Measurements from ENCODE around the gene PEDS1. TPM values are rescaled to one million over a fixed set of nuclear protein-coding genes. Genes with fewer than 3 reads are reported as not detected.
A peak's percentile ranks its signal among the peaks of the same experiment; 100 is the strongest.

The PEDS1 gene
- total RNA-seq, 2 experiments from 2014 or later, result 27.9 to 31.3 TPM

GRCh38 chr20:50194831-50195523, 41.5 kb upstream of the PEDS1 start:
- peaks cover 28% of the 10 kb centered on the region for H3K36me3 Mint-ChIP-seq (ENCODE audit: low read depth)
- H3K9me3 Mint-ChIP-seq, result peaks cover 3% of the 10 kb centered on the region
- DNase-seq, result no peak
- H3K4me1 Mint-ChIP-seq, result peaks cover 37% of the 10 kb centered on the region
- ChIA-PET CTCF (interaction anchor here (1.0 to 2.4 kb wide), 3 partner anchors 13 to 139 kb away, joined by 3 to 6 read pairs (median 4); no protein-coding TSS in a partner anchor), POLR2A (no interaction called here)
- peak overlapping the region; percentile 20 for H3K27ac Mint-ChIP-seq
- H3K4me3 Mint-ChIP-seq, result no peak overlapping the region
- no peaks in the 10 kb centered on the region for H3K27me3 Mint-ChIP-seq

DNA sequence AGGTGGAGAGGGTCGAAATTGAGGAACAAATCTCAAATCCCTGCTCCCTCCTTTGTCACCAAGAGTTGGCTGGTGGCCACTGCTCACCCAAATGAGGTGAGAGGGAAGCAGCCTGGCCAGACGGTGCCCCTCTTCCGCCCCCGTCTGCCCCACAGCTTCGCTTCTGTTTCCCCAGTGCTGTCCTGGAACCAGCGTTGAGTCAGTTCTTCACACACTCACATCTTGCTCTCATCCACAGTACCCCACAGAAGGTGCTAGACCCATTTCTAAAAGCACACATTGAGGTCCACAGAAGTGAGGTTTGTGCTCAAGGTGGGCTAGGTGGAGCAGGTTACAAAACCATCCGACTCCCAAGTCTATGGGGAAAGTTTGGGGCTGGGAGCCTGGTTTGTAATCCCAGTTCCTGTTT, 40.9 kb upstream of the PEDS1 start:
- ChIA-PET POLR2A (no interaction called here), CTCF (interaction anchor here (1.0 to 2.4 kb wide), 3 partner anchors 14 to 140 kb away, joined by 3 to 6 read pairs (median 4); no protein-coding TSS in a partner anchor)
- no peak for DNase-seq
- Mint-ChIP-seq H3K36me3 (ENCODE audit: low read depth) (peaks cover 23% of the 10 kb centered on the region), H3K4me3 (no peak overlapping the region), H3K4me1 (peaks cover 32% of the 10 kb centered on the region), H3K9me3 (peaks cover 1% of the 10 kb centered on the region), H3K27me3 (no peaks in the 10 kb centered on the region), H3K27ac (no peak overlapping the region)

DNA sequence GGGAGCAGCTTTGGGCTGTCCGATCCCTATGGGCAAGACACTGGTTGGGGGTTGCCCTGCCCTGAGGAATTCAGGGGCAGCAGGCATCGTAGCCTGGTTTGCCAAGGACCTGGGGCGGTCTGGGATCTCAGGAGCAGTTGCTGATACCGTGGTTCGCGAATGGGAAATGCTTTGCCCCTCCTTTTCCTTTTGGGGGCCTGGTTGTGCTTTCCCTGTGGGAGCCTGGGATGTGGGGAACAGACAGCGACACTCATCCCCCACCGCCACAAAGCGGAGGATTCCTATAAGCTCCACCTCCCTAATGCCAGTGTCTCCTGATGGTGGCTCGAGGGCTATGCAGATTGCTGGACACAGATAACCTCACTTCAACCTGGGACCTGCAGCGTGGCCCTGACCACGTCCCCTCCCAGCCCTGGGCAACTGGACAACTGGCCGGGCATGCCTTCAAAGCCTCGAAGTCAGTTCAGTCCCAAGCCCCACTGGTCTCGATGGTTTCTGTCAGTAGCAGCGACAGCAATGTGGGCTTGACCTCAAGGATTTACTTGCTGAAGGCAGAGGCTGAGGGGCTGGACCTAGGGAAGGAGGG, 40.4 kb upstream of the PEDS1 start:
- H3K36me3 Mint-ChIP-seq (ENCODE audit: low read depth), result peaks cover 21% of the 10 kb centered on the region
- peaks cover 31% of the 10 kb centered on the region for H3K4me1 Mint-ChIP-seq
- ChIA-PET POLR2A (no interaction called here), CTCF (interaction anchor here (1.0 to 2.4 kb wide), 3 partner anchors 14 to 140 kb away, joined by 3 to 6 read pairs (median 4); no protein-coding TSS in a partner anchor)
- H3K9me3 Mint-ChIP-seq, result no peaks in the 10 kb centered on the region
- H3K27me3 Mint-ChIP-seq, result no peaks in the 10 kb centered on the region
- peak overlapping the region; percentile 96 for H3K4me3 Mint-ChIP-seq
- DNase-seq, result no peak
- peak overlapping the region; percentile 36 for H3K27ac Mint-ChIP-seq

DNA sequence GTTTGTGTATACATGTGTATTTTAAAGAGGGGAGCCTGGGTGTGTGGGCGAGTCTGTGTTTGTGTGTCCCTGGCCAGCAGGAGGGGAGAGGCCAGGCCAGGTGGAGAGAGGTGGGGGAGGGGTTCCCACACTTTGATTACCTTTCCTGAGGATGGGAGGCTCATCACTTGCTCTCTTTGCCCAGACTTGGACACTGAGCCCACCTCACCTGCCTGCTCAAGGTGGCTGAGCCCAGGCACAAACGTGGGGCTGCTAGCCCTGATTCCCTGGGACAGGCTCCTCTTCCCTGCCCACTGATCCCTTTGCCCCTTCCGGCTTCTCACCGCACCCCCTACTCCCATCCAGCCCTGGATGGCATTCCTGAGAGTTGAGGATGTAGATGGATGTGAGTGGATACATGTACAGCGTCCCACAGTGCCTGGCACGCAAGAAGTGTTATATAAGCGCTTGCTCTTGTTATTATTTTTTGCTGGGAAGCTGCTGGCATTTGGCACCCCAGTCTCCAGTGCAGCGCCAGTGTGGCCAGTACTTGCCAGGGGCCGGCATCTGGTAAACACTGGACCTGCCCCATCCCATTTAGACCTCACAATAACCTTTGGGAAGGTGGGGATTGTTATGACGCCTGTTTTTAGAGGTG, 39.8 kb upstream of the PEDS1 start:
- Mint-ChIP-seq H3K27ac (peak overlapping the region; percentile 99), H3K4me1 (peaks cover 31% of the 10 kb centered on the region), H3K9me3 (no peaks in the 10 kb centered on the region), H3K27me3 (no peaks in the 10 kb centered on the region), H3K36me3 (ENCODE audit: low read depth) (peaks cover 21% of the 10 kb centered on the region), H3K4me3 (peak overlapping the region; percentile 96)
- ChIA-PET POLR2A (no interaction called here), CTCF (interaction anchor here (2.4 kb wide), 1 partner anchor 17 kb away, joined by 6 read pairs; no protein-coding TSS in a partner anchor)
- DNase-seq, result no peak

- H3K27ac Mint-ChIP-seq, result peak overlapping the region; percentile 99
- no peaks in the 10 kb centered on the region for H3K9me3 Mint-ChIP-seq
- POLR2A ChIA-PET, result no interaction called here
- H3K36me3 Mint-ChIP-seq (ENCODE audit: low read depth), result peaks cover 21% of the 10 kb centered on the region
- CTCF ChIA-PET, result interaction anchor here (1.3 to 2.6 kb wide), 4 partner anchors 8 to 286 kb away, joined by 3 to 10 read pairs (median 8); no protein-coding TSS in a partner anchor
- H3K27me3 Mint-ChIP-seq, result no peaks in the 10 kb centered on the region
- DNase-seq, result peak; percentile 87
- peaks cover 31% of the 10 kb centered on the region for H3K4me1 Mint-ChIP-seq
- H3K4me3 Mint-ChIP-seq, result peak overlapping the region; percentile 96
Observed at GRCh38 chr20:50192364-50193198, 39.1 kb upstream of the PEDS1 start.

DNA sequence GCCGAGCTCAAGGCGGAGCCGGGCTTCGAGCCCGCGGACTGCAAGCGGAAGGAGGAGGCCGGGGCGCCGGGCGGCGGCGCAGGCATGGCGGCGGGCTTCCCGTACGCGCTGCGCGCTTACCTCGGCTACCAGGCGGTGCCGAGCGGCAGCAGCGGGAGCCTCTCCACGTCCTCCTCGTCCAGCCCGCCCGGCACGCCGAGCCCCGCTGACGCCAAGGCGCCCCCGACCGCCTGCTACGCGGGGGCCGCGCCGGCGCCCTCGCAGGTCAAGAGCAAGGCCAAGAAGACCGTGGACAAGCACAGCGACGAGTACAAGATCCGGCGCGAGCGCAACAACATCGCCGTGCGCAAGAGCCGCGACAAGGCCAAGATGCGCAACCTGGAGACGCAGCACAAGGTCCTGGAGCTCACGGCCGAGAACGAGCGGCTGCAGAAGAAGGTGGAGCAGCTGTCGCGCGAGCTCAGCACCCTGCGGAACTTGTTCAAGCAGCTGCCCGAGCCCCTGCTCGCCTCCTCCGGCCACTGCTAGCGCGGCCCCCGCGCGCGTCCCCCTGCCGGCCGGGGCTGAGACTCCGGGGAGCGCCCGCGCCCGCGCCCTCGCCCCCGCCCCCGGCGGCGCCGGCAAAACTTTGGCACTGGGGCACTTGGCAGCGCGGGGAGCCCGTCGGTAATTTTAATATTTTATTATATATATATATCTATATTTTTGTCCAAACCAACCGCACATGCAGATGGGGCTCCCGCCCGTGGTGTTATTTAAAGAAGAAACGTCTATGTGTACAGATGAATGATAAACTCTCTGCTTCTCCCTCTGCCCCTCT, 38.2 kb upstream of the PEDS1 start:
- Mint-ChIP-seq H3K36me3 (ENCODE audit: low read depth) (peaks cover 21% of the 10 kb centered on the region), H3K9me3 (no peaks in the 10 kb centered on the region), H3K4me3 (peak overlapping the region; percentile 96), H3K27ac (peak overlapping the region; percentile 99), H3K27me3 (no peaks in the 10 kb centered on the region), H3K4me1 (peaks cover 29% of the 10 kb centered on the region)
- POLR2A ChIA-PET, result interaction anchor here (0.7 to 1.1 kb wide), 2 partner anchors 138 to 147 kb away, joined by 3 to 4 read pairs; no protein-coding TSS in a partner anchor
- DNase-seq, result peak; percentile 54
- CTCF ChIA-PET, result interaction anchor here (0.6 to 2.6 kb wide), 10 partner anchors 9 to 433 kb away, joined by 3 to 10 read pairs (median 4); no protein-coding TSS in a partner anchor

DNA sequence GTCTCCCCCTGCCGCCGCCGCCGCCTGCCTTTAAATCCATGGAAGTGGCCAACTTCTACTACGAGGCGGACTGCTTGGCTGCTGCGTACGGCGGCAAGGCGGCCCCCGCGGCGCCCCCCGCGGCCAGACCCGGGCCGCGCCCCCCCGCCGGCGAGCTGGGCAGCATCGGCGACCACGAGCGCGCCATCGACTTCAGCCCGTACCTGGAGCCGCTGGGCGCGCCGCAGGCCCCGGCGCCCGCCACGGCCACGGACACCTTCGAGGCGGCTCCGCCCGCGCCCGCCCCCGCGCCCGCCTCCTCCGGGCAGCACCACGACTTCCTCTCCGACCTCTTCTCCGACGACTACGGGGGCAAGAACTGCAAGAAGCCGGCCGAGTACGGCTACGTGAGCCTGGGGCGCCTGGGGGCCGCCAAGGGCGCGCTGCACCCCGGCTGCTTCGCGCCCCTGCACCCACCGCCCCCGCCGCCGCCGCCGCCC, 37.6 kb upstream of the PEDS1 start:
- Mint-ChIP-seq H3K36me3 (ENCODE audit: low read depth) (peaks cover 20% of the 10 kb centered on the region), H3K27me3 (peaks cover 1% of the 10 kb centered on the region), H3K4me1 (peaks cover 32% of the 10 kb centered on the region), H3K27ac (peak overlapping the region; percentile 82), H3K4me3 (peak overlapping the region; percentile 67), H3K9me3 (no peaks in the 10 kb centered on the region)
- peak; percentile 71 for DNase-seq
- ChIA-PET CTCF (interaction anchor here (0.6 to 2.6 kb wide), 11 partner anchors 10 to 434 kb away, joined by 3 to 10 read pairs (median 4); no protein-coding TSS in a partner anchor), POLR2A (interaction anchor here (0.7 to 1.1 kb wide), 2 partner anchors 138 to 148 kb away, joined by 3 to 4 read pairs; no protein-coding TSS in a partner anchor)

DNA sequence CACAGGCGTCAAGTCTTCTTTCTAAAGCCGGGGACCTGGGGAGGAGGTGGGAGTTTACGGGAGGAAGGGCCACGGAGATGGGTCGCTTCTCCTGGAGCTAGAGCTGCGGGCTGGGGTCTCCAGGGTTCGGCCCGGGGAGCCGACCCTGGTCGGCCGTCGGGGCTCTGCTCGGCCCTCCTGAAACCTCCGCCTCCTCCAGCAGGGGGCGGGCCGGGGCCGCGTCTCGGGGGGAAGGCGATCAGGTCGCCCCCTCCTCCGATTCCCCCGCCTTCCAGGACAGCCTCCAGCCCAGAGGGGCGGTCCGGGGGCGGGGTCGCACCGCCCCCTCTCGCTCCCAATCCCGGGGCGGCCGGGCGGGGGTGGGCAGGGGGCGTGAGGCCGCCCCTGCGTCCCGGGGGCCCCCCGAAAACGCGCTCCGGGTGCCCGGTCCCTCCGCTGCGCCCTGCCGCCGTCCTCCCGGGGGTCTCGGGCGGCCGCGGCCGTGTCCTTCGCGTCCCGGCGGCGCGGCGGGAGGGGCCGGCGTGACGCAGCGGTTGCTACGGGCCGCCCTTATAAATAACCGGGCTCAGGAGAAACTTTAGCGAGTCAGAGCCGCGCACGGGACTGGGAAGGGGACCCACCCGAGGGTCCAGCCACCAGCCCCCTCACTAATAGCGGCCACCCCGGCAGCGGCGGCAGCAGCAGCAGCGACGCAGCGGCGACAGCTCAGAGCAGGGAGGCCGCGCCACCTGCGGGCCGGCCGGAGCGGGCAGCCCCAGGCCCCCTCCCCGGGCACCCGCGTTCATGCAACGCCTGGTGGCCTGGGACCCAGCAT, 36.9 kb upstream of the PEDS1 start, which contains the start of gene CEBPB:
Gene CEBPB (plus strand): TSS at position 580 of the 814 bp plus-strand sequence. CDS start 204 bp downstream, at position 784.
- DNase-seq, result peak; percentile 88
- CTCF ChIA-PET, result interaction anchor here (0.7 to 2.6 kb wide), 12 partner anchors 11 to 380 kb away, joined by 3 to 10 read pairs (median 3); no protein-coding TSS in a partner anchor
- Mint-ChIP-seq H3K9me3 (no peaks in the 10 kb centered on the region), H3K27me3 (peaks cover 8% of the 10 kb centered on the region), H3K27ac (peak within 1 kb of the TSS; percentile 92), H3K36me3 (ENCODE audit: low read depth) (peaks cover 16% of the 10 kb centered on the region), H3K4me3 (peak within 1 kb of the TSS; percentile 81), H3K4me1 (peaks cover 30% of the 10 kb centered on the region)
- POLR2A ChIA-PET, result interaction anchor here (0.7 to 1.1 kb wide), 2 partner anchors 139 to 148 kb away, joined by 3 to 4 read pairs; no protein-coding TSS in a partner anchor

- Mint-ChIP-seq H3K4me1 (peaks cover 24% of the 10 kb centered on the region), H3K4me3 (peak overlapping the region; percentile 47), H3K36me3 (ENCODE audit: low read depth) (peaks cover 15% of the 10 kb centered on the region), H3K27me3 (peaks cover 13% of the 10 kb centered on the region), H3K27ac (peak overlapping the region; percentile 50), H3K9me3 (no peaks in the 10 kb centered on the region)
- DNase-seq, result peak; percentile 30
- ChIA-PET POLR2A (no interaction called here), CTCF (interaction anchor here (0.7 to 2.6 kb wide), 5 partner anchors 24 to 279 kb away, joined by 3 to 10 read pairs (median 3); no protein-coding TSS in a partner anchor)
Observed at GRCh38 chr20:50189681-50190250, 36.2 kb upstream of the PEDS1 start.

DNA sequence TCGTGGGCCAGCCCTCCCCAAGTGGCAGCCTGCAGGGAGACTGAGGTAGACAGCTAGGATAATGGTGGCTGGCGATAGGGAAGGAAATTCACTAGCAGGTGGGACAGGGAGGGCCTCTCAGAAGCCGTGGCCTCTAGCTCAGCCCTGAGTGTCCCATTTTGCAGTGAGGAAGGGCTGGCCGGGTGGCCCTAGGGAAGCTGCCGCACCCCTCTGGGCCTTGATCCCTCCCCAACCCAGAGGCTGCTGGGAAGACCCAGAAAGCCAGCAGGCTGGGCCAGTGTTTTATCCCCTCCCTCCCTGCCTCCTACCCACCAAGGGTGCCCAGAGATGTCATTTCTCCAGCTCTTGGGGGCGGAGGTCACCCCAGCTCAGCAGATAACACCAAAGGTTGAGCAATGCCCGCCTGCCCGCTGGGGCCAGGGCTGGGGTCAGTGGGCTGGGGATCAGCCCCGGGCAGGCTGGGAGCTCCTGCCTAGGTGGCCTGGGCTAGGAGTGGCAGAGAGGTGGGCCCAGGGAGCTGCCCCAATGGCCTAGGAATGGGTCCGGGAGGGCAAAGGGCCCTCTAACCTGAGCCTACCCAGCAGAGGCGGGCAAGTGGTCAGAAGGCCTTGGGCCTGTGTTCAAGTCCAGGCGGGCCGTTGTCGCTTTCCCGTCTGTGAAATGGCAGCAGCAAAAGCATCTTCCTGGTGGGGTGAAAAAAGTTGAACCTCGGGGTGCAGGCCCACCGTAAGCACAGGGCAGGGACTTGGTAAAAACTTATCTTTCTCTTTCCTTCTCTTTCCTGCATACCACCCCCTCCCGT, 35.6 kb upstream of the PEDS1 start:
- no peak for DNase-seq
- POLR2A ChIA-PET, result no interaction called here
- H3K27ac Mint-ChIP-seq, result peak overlapping the region; percentile 50
- CTCF ChIA-PET, result interaction anchor here (0.7 to 2.7 kb wide), 5 partner anchors 10 to 276 kb away, joined by 3 to 27 read pairs (median 3); no protein-coding TSS in a partner anchor
- no peaks in the 10 kb centered on the region for H3K9me3 Mint-ChIP-seq
- H3K4me1 Mint-ChIP-seq, result peaks cover 19% of the 10 kb centered on the region
- H3K4me3 Mint-ChIP-seq, result peak overlapping the region; percentile 47
- peaks cover 19% of the 10 kb centered on the region for H3K27me3 Mint-ChIP-seq
- peaks cover 12% of the 10 kb centered on the region for H3K36me3 Mint-ChIP-seq (ENCODE audit: low read depth)
